ENCODE measurements around the gene LIMCH1.

Gene LIMCH1

DNA sequence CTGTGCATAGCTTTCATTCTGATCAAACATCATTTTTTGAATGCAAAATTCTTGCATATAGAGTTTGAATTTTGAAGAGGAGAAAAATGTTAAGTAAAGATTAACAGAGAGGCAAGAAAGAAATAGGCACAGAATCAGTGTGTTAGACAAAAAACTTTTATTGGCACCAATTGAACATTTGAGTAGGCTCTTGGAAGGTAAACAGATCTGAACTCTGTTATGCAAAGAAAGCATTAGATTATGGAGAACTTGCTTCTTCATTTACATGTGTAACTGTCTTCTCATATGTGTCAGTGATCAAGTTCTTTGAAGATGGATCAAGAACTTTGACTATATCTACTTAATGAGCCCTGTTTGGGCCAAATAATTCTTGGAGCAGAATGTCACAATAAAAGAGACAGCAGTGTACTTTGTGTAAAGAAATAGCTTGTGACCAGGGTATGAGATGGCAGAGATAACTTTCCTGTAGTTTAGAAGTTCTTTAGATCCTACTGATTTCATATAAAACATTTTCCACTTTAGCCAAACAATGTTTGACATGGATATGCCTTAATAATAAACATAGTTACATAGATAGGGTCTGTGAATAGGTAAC lies 61.3 kb downstream of the LIMCH1 start:
- H3K4me3 ChIP-seq (ENCODE audit: low read length) = no peak overlapping the region
- no peak for DNase-seq (ENCODE audit: low read depth, low spot score)

DNA sequence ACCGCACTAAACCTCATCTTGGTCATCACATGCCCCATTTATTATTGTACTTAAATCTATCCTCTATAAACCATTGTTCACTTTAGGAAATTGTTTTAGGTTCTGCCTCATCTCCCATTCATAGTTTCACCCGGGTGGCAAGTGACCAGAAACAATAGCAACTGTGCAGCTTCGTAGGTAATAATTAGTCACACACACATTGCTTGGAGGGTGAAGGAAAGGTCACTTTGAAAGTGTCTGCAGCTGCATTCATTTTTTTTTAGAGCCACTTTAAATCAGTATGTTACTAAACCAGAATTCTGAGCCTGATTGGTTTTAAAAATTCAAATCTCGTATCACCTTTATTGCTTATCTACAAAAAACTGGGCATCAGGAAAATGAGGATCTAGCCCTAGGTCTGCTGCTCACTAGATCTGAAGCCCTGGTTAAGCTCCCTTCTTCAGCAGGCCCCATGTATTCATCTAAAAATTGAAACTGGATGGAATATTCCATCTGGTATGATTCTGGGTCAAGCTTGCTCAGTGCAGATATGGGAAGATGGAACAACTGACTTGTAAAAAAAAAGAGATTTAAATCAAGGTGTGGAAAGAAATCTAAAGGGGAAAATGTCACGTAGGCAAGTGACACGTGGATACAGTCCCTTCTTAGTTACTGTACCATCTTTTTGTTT lies 62.4 kb downstream of the LIMCH1 start:
- H3K4me3 ChIP-seq (ENCODE audit: low read length) = no peak overlapping the region
- DNase-seq (ENCODE audit: low read depth, low spot score) = no peak

DNA sequence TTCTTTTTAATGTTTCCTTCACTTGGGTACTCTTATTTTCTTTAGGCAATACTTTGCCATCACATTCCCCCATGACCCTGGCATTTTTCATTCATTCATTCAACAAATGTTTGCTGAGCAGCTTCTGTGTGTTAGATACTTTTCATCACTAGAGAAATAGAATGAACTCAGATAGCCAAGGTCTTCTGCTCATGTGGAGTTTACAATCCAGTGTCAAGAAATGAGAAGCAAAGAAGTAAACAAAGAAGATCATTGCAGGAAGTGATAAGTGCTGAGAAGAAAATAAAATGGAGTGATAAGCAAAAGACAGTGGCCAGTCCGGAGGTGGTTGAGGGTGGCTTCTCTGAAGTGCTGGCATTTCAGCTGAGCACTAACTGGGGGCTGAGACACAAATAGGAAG lies 63.1 kb downstream of the LIMCH1 start:
- no peak for DNase-seq (ENCODE audit: low read depth, low spot score)
- H3K4me3 ChIP-seq (ENCODE audit: low read length) = no peak overlapping the region

DNA sequence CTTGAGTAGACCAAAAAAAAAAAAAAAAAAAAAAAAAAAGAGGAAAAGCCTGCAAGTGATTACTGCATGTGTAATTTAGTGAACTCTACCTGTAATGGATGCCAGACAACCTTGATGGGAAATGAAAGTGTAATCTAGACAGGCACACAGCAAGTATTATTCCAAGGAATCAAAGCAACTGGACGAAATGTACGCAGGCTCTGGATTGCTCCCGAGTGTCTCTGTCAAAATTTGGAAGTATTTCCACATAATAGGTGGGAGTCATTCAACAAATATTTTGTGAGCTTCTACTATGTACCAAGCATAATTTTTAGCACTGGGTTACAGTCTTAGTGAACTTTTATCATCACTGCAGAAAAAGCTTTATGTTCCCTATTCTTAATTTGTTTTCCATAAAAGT lies 64.2 kb downstream of the LIMCH1 start:
- no peak overlapping the region for H3K4me3 ChIP-seq (ENCODE audit: low read length)
- DNase-seq (ENCODE audit: low read depth, low spot score) = no peak

DNA sequence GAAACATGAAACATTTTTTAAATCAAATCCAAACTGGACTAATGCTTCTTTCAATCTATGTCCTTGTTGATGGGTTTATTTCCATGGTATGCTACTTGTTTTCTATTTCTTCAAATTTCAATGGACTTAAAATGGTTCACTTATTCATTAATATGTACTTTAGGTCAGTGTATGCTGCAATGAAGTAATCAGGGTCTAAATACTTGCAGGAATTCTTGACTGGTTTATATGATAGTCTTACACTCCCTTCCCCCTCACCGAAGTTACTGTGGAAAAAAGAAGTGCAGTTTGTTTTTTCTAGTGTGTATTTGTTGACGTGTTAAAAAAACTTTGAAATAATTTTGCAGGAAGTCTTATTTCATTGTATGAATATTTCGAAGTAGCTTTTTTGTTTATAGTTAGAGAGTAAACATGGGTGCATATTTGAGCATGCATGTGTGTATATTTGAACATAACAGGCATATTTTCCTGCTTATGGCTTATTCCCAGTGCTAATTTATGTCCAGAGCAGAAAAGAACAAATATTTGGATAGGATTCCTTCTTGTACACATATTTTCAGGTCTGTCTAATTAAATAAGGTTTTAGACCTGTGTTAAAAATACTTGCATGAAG lies 65.0 kb downstream of the LIMCH1 start:
- no peak for DNase-seq (ENCODE audit: low read depth, low spot score)

DNA sequence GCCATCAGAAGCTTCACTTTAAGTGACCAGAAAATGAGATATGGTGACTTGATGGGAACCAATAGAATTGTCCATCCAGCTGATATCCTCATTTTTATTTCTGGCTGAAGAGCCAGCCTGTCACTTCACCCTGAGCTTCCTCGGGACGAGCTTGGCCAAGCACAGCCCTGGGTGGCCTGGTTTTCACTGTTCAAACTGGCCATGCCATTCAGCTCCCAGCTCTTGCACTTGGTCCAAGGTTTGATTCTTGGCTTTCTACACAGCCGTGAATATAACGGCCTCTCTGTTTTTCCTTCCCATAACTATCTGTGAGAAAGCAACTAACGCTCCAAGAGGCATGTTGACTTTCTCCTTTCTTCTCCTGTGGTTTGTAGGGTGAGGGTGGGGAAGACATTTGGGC lies 71.9 kb downstream of the LIMCH1 start:
- no peak overlapping the region for H3K4me3 ChIP-seq (ENCODE audit: low read length)
- DNase-seq (ENCODE audit: low read depth, low spot score) = no peak

More for the DNA sequence above, 65.0 kb downstream of the LIMCH1 start:
- H3K4me3 ChIP-seq (ENCODE audit: low read length) = no peak overlapping the region

DNA sequence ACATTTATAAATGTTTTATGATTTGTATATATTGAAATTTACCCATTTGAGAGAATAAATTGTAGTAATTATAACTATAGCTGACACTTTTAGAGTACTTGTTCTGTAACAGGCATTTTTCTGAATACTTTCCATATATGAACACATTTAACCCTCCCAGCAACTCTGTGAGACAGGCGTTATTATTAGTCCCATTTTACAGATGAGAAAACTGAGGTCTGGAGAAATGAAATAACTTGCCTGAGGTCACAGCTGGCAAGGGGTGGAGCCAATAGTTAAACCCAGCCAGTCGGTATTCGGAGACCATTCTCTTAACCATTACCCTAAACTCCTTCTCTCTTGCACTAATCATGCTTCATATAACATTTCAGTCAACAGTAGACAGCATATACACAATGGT lies 72.5 kb downstream of the LIMCH1 start:
- DNase-seq (ENCODE audit: low read depth, low spot score) = no peak
- H3K4me3 ChIP-seq (ENCODE audit: low read length) = no peak overlapping the region

DNA sequence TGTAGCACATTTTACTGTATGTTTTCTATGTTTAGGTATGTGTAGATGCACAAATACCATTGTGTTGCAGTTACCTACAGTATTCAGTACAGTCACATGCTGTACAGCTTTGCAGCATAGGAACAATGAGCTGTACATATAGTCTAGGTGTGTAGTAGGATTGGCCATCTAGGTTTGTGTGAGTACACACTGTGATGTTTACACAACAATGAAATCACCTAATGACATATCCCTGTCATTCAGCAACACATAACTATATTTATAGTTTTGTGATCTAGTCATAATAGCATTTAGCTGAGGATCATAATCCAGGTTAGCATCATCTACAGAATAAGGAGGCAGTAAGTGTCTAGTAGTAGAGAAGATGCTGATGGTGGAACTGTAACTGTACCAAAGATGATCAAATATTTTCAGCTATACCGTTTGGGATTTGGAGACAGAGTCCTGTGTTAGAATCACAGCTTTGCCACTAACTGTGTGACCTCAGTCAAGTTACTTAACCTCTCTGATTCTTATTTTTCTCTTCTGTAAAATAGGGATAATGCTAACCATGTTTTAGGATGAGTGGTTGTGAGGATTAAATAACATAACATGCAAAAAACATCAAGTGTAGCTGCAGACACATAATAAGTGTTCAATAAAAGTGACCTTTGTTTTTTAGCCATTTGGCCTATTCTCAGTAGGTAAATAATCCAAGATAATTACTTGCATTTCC lies 73.3 kb downstream of the LIMCH1 start:
- no peak overlapping the region for H3K4me3 ChIP-seq (ENCODE audit: low read length)
- DNase-seq (ENCODE audit: low read depth, low spot score) = no peak

DNA sequence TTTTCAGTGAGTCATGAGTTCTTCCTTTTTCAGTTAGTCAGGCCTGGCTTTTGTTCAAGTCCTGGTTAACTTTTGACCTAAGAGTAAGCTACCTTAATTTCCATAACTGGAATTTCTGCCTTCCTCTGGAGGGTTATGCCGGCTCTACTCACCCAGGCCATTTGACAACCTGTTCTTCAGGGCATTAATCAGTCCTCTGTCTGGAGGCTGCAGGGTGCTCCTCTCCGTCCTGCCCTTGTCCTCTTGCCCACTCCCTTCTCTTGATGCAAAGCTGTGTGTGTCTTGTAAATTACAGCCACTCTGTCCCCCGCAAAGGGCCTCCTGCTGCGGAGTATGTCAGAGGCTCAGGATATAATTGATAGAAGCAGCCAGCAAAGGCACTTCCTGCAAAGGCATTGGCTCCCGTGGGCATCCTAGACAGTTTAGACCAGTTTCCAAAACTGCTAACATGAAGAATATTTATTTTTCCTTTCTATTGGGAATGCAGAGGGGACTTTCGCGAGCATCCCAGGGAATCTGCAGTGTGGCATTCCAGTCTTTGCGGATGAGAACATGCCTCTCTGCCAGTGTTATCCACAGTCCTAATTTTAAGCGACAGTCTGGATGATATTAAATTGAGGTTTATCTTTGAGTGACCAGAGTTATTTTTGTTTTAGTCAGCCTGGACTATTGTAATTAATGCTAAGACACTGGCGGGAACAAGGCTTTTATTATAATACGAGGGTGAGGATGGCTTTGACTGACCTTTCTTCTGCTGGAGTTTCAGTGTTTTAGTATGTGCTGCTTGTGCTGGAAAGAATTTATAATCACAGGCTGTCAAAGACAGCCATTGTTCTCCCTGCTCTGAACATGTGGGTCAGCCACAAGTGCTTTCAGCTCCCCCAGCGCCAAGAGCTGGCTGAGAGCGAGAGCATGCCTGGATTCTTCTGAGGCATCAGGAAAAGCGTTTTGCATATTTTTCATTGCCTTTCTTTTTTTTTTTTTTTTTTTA lies 74.2 kb downstream of the LIMCH1 start:
- no peak for DNase-seq (ENCODE audit: low read depth, low spot score)
- H3K4me3 ChIP-seq (ENCODE audit: low read length) = no peak overlapping the region

DNA sequence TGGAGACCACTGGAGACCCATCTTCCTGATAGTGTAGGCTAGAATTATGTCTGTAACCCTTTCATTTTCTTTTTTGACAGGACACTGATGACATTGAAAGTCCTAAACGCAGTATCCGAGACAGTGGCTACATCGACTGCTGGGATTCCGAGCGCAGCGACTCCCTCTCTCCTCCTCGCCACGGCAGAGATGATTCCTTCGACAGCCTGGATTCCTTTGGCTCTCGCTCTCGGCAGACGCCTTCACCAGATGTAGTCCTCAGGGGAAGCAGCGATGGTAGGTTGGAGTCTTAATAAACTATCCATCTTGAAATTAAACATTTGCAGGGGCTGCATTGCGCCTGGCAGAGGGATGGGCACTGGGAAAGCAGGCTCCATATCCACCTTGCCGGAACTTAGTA lies 75.4 kb downstream of the LIMCH1 start:
- no peak for DNase-seq (ENCODE audit: low read depth, low spot score)
- no peak overlapping the region for H3K4me3 ChIP-seq (ENCODE audit: low read length)

DNA sequence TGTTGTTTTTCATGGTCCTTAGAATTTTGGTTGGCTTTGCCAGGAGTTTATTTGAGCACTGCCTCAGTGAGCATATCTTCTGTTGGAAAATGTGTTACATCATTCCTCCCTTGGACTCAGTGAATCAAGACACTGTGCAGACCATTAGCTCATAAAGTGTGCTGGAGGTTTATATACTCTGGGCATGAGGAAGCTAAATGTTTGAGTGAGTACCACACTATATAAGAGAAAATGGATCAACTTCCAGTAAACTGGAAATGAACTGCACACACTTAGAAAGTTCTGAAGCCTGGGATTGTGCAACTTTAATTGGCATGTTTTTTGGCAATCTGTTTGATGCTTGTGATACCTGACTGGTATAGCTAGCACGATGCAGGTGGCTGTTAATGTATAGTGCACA lies 75.9 kb downstream of the LIMCH1 start:
- DNase-seq (ENCODE audit: low read depth, low spot score) = no peak
- H3K4me3 ChIP-seq (ENCODE audit: low read length) = no peak overlapping the region

DNA sequence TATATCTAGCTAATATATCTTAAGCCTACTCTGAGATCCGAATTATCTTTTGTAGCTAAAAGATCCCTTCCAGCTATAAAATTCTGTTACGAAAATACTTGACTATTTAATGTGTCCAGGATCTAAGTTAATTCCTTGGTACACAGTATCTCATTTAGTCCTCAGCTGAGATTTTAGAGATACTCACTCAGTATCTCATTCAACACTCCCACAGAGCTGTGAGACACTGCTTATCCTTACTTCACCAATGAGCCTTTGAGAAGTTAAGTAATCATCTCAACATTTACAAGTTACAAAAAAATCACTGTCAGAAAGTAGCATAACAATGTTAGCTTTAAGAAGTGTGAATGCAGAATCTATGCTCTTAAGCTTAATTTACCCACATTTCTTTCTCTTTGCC lies 76.6 kb downstream of the LIMCH1 start:
- DNase-seq (ENCODE audit: low read depth, low spot score) = no peak

DNA sequence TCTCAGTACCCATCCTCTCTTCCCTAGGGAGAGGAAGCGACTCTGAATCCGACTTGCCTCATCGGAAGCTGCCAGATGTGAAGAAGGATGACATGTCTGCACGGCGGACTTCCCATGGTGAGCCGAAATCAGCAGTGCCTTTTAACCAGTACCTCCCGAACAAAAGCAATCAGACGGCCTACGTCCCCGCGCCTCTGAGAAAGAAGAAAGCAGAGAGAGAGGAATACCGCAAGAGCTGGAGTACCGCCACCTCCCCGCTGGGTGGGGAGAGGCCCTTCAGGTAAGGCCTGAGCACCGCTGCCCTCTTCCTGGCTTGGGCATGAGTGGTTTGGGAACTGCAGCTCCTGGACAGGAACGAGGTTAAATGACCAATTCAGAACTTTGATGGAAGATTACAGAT lies 81.2 kb downstream of the LIMCH1 start:
- no peak for DNase-seq (ENCODE audit: low read depth, low spot score)

More for the DNA sequence above, 76.6 kb downstream of the LIMCH1 start:
- no peak overlapping the region for H3K4me3 ChIP-seq (ENCODE audit: low read length)

DNA sequence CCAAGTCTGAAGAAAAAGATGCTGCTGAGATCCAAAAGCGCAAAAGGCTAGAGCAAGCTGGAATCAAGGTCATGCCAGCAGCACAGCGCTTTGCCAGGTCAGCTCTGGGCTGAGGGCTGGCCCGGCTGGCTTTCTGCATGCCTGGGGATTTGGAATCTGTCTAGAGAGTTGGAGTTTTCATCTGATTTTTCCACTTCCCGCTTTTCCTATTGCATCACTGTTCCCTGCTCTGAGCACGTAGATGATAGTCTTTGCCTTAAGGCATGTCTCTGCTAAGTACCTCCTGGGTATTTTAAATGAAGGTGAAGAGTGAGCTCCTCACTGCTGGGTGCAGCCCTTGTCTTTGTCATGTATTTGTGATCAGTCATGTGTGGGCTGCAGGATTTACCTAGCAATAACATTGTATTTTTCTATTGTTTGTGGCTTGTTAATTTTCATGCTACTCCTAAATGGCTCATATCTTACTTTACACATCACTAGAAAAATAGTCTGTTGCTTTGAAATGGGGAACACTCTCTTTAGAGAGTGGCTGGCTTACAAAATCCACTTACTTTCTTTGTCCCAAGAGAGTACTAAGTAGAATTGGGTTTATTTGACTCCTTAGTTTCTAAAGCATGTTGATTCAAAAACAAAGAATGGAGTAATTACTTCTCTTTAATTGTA lies 82.8 kb downstream of the LIMCH1 start:
- H3K4me3 ChIP-seq (ENCODE audit: low read length) = no peak overlapping the region
- no peak for DNase-seq (ENCODE audit: low read depth, low spot score)

More for the DNA sequence above, 81.2 kb downstream of the LIMCH1 start:
- H3K4me3 ChIP-seq (ENCODE audit: low read length) = no peak overlapping the region

DNA sequence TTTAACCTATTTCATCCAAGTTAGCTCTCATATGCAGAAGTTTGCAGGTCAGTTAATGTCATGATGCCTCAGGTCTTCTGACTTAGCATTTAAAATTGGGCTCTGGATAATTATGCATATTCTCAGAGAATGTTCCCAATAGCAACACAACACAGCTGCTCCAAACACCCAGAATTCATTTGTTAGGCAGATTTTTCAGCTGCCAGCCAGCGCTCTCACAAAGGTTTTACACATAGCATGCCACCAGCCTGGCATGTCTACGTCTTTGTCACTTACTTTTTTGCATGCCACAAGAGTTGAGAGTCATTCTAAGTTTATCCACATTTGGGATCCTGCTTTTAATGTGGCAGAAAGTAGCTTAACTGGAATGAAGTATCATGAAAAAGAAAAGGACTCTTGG lies 84.8 kb downstream of the LIMCH1 start:
- H3K4me3 ChIP-seq (ENCODE audit: low read length) = no peak overlapping the region
- no peak for DNase-seq (ENCODE audit: low read depth, low spot score)

DNA sequence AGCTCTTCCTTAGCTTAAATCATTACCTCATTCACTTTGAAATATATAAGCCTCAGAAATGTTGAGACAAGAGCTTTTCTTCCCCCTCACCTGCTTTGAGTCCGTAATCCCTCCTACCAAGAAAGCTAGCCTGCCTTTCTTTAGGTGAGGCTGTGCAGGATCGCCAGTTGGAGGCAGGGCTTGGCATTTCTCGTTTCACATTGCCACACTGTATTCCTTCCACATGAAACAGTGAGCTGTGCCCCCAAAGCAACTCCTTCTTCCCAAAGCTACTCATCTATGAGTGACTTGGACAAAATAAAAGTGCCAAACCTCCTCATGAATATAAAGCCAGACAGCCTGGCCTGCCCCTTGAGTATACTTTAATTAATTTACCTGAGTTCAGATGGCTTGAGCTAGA lies 86.8 kb downstream of the LIMCH1 start:
- no peak overlapping the region for H3K4me3 ChIP-seq (ENCODE audit: low read length)
- no peak for DNase-seq (ENCODE audit: low read depth, low spot score)

DNA sequence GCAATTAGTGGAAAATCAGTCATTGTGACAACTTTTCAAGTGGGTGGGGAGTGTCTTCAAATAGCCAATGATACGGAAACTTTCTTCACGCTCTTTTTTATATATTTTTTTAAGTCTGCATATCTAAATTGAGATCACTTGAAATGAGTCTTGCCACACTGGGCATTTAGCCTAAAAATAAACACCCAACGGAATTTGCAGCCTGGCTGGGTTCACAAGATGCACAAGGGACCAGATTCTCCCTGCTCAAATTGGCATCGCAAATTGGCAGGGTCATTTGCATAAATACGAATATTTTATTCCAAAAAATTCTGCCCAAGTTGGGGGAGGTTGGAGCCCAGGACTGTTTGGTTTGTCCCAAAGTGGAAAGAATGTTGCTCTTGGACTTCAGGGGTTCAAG lies 87.6 kb downstream of the LIMCH1 start:
- no peak for DNase-seq (ENCODE audit: low read depth, low spot score)
- H3K4me3 ChIP-seq (ENCODE audit: low read length) = no peak overlapping the region

DNA sequence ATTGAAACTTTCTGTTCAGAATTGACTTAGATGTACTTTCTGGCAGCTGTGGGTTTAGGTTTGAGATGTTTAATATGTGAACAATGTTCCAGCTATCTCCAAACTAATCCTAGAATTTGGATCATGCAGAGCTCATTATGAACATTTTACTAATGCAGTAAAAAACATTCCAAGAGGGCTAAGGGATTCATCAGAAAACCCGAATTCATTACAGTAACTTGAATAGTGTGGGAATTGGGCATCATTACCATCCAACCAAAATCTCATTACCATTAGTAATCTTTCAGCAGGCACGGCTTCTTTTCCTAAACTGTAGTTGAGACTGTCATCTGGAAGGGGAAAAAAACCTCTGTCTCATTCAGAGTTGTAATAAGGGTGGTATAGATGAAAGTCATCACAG lies 91.0 kb downstream of the LIMCH1 start:
- DNase-seq (ENCODE audit: low read depth, low spot score) = no peak
- no peak overlapping the region for H3K4me3 ChIP-seq (ENCODE audit: low read length)

DNA sequence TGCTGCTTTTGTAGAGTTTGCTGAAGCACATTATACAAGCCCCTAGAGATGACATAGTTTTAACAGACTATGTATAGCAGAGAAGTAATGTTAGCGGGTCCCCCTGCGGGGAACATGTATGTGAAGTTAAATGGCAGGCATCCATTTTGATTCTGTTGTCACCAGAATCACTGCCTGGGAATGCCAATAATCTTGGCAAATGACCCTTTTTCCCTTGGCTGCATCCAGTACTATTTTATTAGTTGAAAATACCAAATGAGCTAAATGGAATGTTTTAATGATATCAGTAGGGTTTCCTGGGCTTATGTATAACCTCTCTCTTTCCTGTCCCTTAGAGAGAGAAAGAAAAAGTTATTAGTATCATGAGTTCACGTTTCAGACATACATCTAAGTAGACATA lies 93.6 kb downstream of the LIMCH1 start:
- H3K4me3 ChIP-seq (ENCODE audit: low read length) = no peak overlapping the region
- DNase-seq (ENCODE audit: low read depth, low spot score) = no peak

Data from Jurkat, Clone E6-1 (cell line).